WTC11 (cell line): ENCODE data around the gene IL1RAPL1. TPM values are rescaled to one million over a fixed set of nuclear protein-coding genes. Genes with fewer than 3 reads are reported as not detected.

Experiments
- ATAC-seq: fragments of 200-7000 bp; cut with Tn5 transposase; 2 replicates; pipeline ENCODE4 v1.10.0; 2021; ENCODE audit warnings: mild to moderate bottlenecking, moderate library complexity
- CTCF ChIA-PET: fragments of 300-600 bp; sonication (Branson Sonifier 250); formaldehyde crosslinking; loops from one replicate; lab custom pipeline; 2021; ENCODE audit warnings: antibody characterized with exemption; lab: Charles Lee
- POLR2A ChIA-PET: fragments of 350-600 bp; sonication (Branson Sonifier 250); formaldehyde crosslinking; loops from one replicate; lab custom pipeline; 2021; ENCODE audit warnings: antibody characterized with exemption; lab: Charles Lee
- DNase-seq: peaks from one replicate; pipeline ENCODE4 v3.0.0; 2021; ENCODE audit warnings: low spot score
- H3K27ac Mint-ChIP-seq: 2 replicates; pipeline ENCODE4 v1.8.0; 2021; ENCODE audit warnings: mixed read lengths
- H3K27me3 Mint-ChIP-seq: 2 replicates; pipeline ENCODE4 v1.8.0; 2021; ENCODE audit warnings: low read depth, mild to moderate bottlenecking, moderate library complexity, mixed read lengths
- H3K36me3 Mint-ChIP-seq: 2 replicates; pipeline ENCODE4 v1.8.0; 2021; ENCODE audit warnings: mixed read lengths
- H3K4me1 Mint-ChIP-seq: 2 replicates; pipeline ENCODE4 v1.8.0; 2022; ENCODE audit warnings: mixed read lengths
- H3K4me3 Mint-ChIP-seq: 2 replicates; pipeline ENCODE4 v1.8.0; 2021; ENCODE audit warnings: mild to moderate bottlenecking, moderate library complexity, mixed read lengths
- H3K9me3 Mint-ChIP-seq: 2 replicates; pipeline ENCODE4 v1.8.0; 2021; ENCODE audit warnings: mixed read lengths
- ATF1 ChIP-seq: sonication (generic); formaldehyde crosslinking; IDR thresholded peaks from 2 replicates; pipeline ENCODE4 v1.8.1; 2023; ENCODE audit warnings: mild to moderate bottlenecking, moderate library complexity, missing genetic modification reagents
- CDX4 ChIP-seq: fragments of 250-450 bp; sonication (Bioruptor Pico); IDR thresholded peaks from 2 replicates; pipeline ENCODE4 v1.9.0; 2021; ENCODE audit warnings: moderate library complexity, mild to moderate bottlenecking, inconsistent platforms, borderline replicate concordance
- CREB1 ChIP-seq: sonication (generic); formaldehyde crosslinking; IDR thresholded peaks from 2 replicates; pipeline ENCODE4 v1.8.0; 2023; ENCODE audit warnings: mild to moderate bottlenecking, missing genetic modification reagents
- CREM ChIP-seq: sonication (generic); formaldehyde crosslinking; IDR thresholded peaks from 2 replicates; pipeline ENCODE4 v1.8.1; 2022; ENCODE audit warnings: mild to moderate bottlenecking, missing genetic modification reagents, moderate library complexity
- ERG ChIP-seq: fragments of 250-450 bp; sonication (Bioruptor Pico); IDR thresholded peaks from 2 replicates; pipeline ENCODE4 v1.8.0; 2021; ENCODE audit warnings: mild to moderate bottlenecking
- ESRRA ChIP-seq: sonication (generic); formaldehyde crosslinking; IDR thresholded peaks from 2 replicates; pipeline ENCODE4 v1.8.1; 2022; ENCODE audit warnings: mild to moderate bottlenecking, missing genetic modification reagents, borderline replicate concordance
- FOXK1 ChIP-seq: sonication (generic); formaldehyde crosslinking; IDR thresholded peaks from 2 replicates; pipeline ENCODE4 v1.8.0; 2022; ENCODE audit warnings: mild to moderate bottlenecking, moderate library complexity, missing genetic modification reagents
- JUN ChIP-seq: sonication (generic); formaldehyde crosslinking; IDR thresholded peaks from 2 replicates; pipeline ENCODE4 v1.8.0; 2023; ENCODE audit warnings: mild to moderate bottlenecking, missing genetic modification reagents
- KAT7 ChIP-seq: sonication (generic); formaldehyde crosslinking; IDR thresholded peaks from 2 replicates; pipeline ENCODE4 v1.8.1; 2023; ENCODE audit warnings: missing genetic modification reagents, mild to moderate bottlenecking, borderline replicate concordance
- MXD4 ChIP-seq: fragments of 250-450 bp; sonication (Bioruptor Pico); IDR thresholded peaks from 2 replicates; pipeline ENCODE4 v1.8.0; 2021; ENCODE audit warnings: mild to moderate bottlenecking, moderate library complexity, borderline replicate concordance
- MYBL2 ChIP-seq: sonication (generic); formaldehyde crosslinking; IDR thresholded peaks from 2 replicates; pipeline ENCODE4 v1.8.1; 2023; ENCODE audit warnings: mild to moderate bottlenecking, moderate library complexity, missing genetic modification reagents
- NFE2L1 ChIP-seq: sonication (generic); formaldehyde crosslinking; IDR thresholded peaks from 2 replicates; pipeline ENCODE4 v1.8.1; 2023; ENCODE audit warnings: missing genetic modification reagents
- NFYB ChIP-seq: sonication (generic); formaldehyde crosslinking; conservative IDR thresholded peaks from 2 replicates; pipeline ENCODE4 v1.8.0; 2022; ENCODE audit warnings: low read depth, missing genetic modification reagents
- NR1H2 ChIP-seq: sonication (generic); formaldehyde crosslinking; IDR thresholded peaks from 2 replicates; pipeline ENCODE4 v1.9.0; 2021; ENCODE audit warnings: mild to moderate bottlenecking, moderate library complexity, missing genetic modification reagents
- OVOL2 ChIP-seq: fragments of 250-450 bp; sonication (Bioruptor Pico); IDR thresholded peaks from 2 replicates; pipeline ENCODE4 v1.9.0; 2021; ENCODE audit warnings: mild to moderate bottlenecking, borderline replicate concordance
- RELA ChIP-seq: sonication (generic); formaldehyde crosslinking; IDR thresholded peaks from 2 replicates; pipeline ENCODE4 v1.8.1; 2022; ENCODE audit warnings: missing genetic modification reagents, mild to moderate bottlenecking, borderline replicate concordance
- RORB ChIP-seq: fragments of 250-450 bp; sonication (Bioruptor Pico); IDR thresholded peaks from 2 replicates; pipeline ENCODE4 v1.9.0; 2021; ENCODE audit warnings: mild to moderate bottlenecking
- SMAD4 ChIP-seq: sonication (generic); formaldehyde crosslinking; IDR thresholded peaks from 2 replicates; pipeline ENCODE4 v1.8.0; 2022; ENCODE audit warnings: mild to moderate bottlenecking, missing genetic modification reagents
- TCF7 ChIP-seq: sonication (generic); formaldehyde crosslinking; IDR thresholded peaks from 2 replicates; pipeline ENCODE4 v1.8.0; 2022; ENCODE audit warnings: mild to moderate bottlenecking, low read depth, missing genetic modification reagents, moderate library complexity
- ZBTB21 ChIP-seq: sonication (generic); formaldehyde crosslinking; IDR thresholded peaks from 2 replicates; pipeline ENCODE4 v1.8.1; 2023; ENCODE audit warnings: mild to moderate bottlenecking, missing genetic modification reagents, borderline replicate concordance
- ZNF232 ChIP-seq: sonication (generic); formaldehyde crosslinking; IDR thresholded peaks from 2 replicates; pipeline ENCODE4 v1.8.0; 2022; ENCODE audit warnings: mild to moderate bottlenecking, missing genetic modification reagents
- ZNF263 ChIP-seq: sonication (generic); formaldehyde crosslinking; IDR thresholded peaks from 2 replicates; pipeline ENCODE4 v1.8.1; 2022; ENCODE audit warnings: low read depth, mild to moderate bottlenecking, moderate library complexity, missing genetic modification reagents
- ZNF317 ChIP-seq: sonication (generic); formaldehyde crosslinking; IDR thresholded peaks from 2 replicates; pipeline ENCODE4 v1.8.1; 2023; ENCODE audit warnings: low read depth, mild to moderate bottlenecking, moderate library complexity, missing genetic modification reagents, borderline replicate concordance
- ZNF423 ChIP-seq: fragments of 250-450 bp; sonication (Bioruptor Pico); IDR thresholded peaks from 2 replicates; pipeline ENCODE4 v2.1.2; 2022; ENCODE audit warnings: mild to moderate bottlenecking, moderate library complexity
- ZNF671 ChIP-seq: fragments of 250-450 bp; sonication (Bioruptor Pico); IDR thresholded peaks from 2 replicates; pipeline ENCODE4 v1.8.0; 2021; ENCODE audit warnings: mild to moderate bottlenecking
- total RNA-seq: library from RNA; stranded (reverse); gene quantifications from 3 replicates; pipeline ENCODE4 v1.2.3, GENCODE V29; 2021
- TF ChIP-seq, protein P1 (sequence below): sonication (generic); formaldehyde crosslinking; IDR thresholded peaks from 2 replicates; pipeline ENCODE4 v1.8.1; 2023; ENCODE audit warnings: mild to moderate bottlenecking, moderate library complexity, missing genetic modification reagents

The IL1RAPL1 gene
- total RNA-seq, 1 experiment from 2014 or later = 0.13 TPM

DNA sequence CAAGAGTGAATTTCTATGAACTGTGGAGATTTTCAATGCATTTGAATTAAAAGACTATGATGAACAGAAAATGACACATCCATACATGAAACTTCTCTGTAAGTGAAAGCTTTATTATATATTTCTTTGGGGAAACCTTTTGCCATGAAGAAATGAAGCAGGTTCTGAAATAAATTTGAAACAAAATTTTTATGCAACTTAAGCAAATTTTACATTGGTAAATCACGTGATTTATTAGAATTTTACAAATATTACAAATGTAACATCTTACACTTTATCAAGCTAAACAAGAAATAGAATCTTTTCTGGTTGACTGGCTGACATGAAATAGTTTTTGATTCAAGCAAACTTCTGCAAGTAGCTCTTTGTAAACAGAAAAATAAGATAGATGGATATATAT, 131.2 kb downstream of the IL1RAPL1 start:
- ChIA-PET POLR2A (no interaction called here), CTCF (no interaction called here)
- H3K4me1 Mint-ChIP-seq = no peaks in the 10 kb centered on the region
- no peaks in the 10 kb centered on the region for H3K27me3 Mint-ChIP-seq
- no peaks in the 10 kb centered on the region for H3K9me3 Mint-ChIP-seq
- no peaks in the 10 kb centered on the region for H3K36me3 Mint-ChIP-seq
- no peak overlapping the region for H3K27ac Mint-ChIP-seq
- TF ChIP-seq ESRRA (no peak), CREM (CRISPR knock-in tag) (no peak), CDX4 (CRISPR knock-in tag) (no peak), FOXK1 (no peak), RORB (CRISPR knock-in tag) (no peak), ATF1 (CRISPR knock-in tag) (no peak), RELA (no peak), CREB1 (no peak)
- no peak overlapping the region for H3K4me3 Mint-ChIP-seq
- DNase-seq (no peak), ATAC-seq (no peak)

DNA sequence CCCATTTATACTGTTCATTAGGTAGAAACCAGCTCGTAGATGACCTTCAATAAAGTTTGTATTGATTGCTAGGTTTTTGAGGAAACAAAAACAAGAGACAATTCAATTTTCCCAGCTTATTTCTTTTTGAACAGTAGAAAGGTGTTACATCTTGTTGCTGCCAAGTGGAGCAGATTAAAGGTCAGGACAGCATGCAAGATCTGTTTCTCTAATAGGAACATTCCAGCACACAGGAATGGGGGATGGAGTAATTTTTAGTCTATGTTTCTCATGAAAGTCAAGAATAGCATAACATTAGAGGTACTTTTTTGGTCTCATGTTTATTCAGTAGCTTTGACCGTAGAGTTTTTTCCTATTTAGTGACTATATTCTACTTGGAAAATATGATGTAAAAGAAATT, 132.4 kb downstream of the IL1RAPL1 start:
- CTCF ChIA-PET = no interaction called here
- Mint-ChIP-seq H3K4me1 (no peaks in the 10 kb centered on the region), H3K4me3 (no peak overlapping the region), H3K27me3 (no peaks in the 10 kb centered on the region), H3K9me3 (no peaks in the 10 kb centered on the region), H3K27ac (no peak overlapping the region), H3K36me3 (no peaks in the 10 kb centered on the region)
- no peak for TF ChIP-seq ATF1 (CRISPR knock-in tag)
- DNase-seq = no peak
- POLR2A ChIA-PET = no interaction called here
- no peak for ATAC-seq

DNA sequence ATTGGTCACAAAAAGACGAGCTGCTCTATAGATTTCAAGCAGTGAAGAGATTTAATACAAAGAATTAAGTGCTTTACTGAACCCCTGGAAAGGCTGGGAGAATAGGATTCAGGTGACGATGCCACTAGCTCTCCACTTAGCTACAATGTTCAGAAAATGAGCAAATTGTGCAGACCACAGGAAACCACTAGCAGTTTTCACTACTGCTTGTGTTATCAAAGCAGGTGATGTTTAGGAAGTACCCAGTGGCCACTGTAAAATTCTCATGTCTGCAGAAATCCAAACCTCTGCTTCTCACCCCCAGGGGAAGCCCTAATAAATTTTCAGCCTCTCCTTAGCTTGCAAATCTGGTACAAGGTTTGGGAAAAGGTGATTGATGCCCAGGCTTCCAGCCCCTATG, 165.1 kb downstream of the IL1RAPL1 start:
- TF ChIP-seq CREB1 (no peak), ZNF232 (CRISPR knock-in tag) (no peak), TCF7 (no peak), ZBTB21 (CRISPR knock-in tag) (no peak), OVOL2 (CRISPR knock-in tag) (no peak), RORB (CRISPR knock-in tag) (no peak), MYBL2 (no peak), ZNF263 (no peak), RELA (no peak), ZNF317 (no peak), SMAD4 (CRISPR knock-in tag) (no peak), NFYB (CRISPR knock-in tag) (no peak), MXD4 (no peak), JUN (CRISPR knock-in tag) (no peak), ZNF423 (CRISPR knock-in tag) (no peak), ATF1 (CRISPR knock-in tag) (no peak), ZNF671 (no peak)
- H3K4me1 Mint-ChIP-seq = no peaks in the 10 kb centered on the region
- H3K27me3 Mint-ChIP-seq = no peaks in the 10 kb centered on the region
- ChIA-PET POLR2A (no interaction called here), CTCF (no interaction called here)
- H3K9me3 Mint-ChIP-seq = no peaks in the 10 kb centered on the region
- no peaks in the 10 kb centered on the region for H3K36me3 Mint-ChIP-seq
- no peak overlapping the region for H3K27ac Mint-ChIP-seq
- ATAC-seq (no peak), DNase-seq (no peak)
- H3K4me3 Mint-ChIP-seq = no peak overlapping the region

DNA sequence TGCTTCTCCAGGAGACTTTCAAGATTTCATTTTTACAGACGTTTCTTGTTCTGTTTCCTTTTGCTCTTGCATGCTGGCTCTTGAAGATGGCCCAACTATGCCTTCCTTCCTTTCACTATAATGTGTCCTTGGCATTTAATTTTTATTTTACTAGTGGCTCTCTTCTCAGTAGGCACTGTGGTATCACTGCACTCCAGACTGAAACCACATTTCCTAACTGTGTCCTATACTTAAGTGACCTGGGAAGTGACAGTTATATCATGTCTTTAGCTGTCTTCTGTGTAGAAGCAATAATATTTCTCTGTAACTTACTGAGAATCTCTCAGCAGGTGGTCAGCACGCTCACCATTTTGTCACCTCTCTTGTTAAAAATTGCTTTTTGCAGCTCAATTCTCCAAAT, 168.9 kb downstream of the IL1RAPL1 start:
- ATAC-seq (no peak), DNase-seq (no peak)
- no peak for TF ChIP-seq KAT7
- TF ChIP-seq FOXK1 = no peak
- TF ChIP-seq, protein P1, sequence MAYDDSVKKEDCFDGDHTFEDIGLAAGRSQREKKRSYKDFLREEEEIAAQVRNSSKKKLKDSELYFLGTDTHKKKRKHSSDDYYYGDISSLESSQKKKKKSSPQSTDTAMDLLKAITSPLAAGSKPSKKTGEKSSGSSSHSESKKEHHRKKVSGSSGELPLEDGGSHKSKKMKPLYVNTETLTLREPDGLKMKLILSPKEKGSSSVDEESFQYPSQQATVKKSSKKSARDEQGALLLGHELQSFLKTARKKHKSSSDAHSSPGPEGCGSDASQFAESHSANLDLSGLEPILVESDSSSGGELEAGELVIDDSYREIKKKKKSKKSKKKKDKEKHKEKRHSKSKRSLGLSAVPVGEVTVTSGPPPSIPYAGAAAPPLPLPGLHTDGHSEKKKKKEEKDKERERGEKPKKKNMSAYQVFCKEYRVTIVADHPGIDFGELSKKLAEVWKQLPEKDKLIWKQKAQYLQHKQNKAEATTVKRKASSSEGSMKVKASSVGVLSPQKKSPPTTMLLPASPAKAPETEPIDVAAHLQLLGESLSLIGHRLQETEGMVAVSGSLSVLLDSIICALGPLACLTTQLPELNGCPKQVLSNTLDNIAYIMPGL (CRISPR knock-in tag) = no peak
- no peak for TF ChIP-seq NFE2L1 (CRISPR knock-in tag)
- no peak for TF ChIP-seq NR1H2 (CRISPR knock-in tag)
- no peak for TF ChIP-seq ERG
- Mint-ChIP-seq H3K27ac (no peak overlapping the region), H3K4me1 (no peaks in the 10 kb centered on the region), H3K27me3 (no peaks in the 10 kb centered on the region), H3K36me3 (no peaks in the 10 kb centered on the region), H3K9me3 (no peaks in the 10 kb centered on the region), H3K4me3 (no peak overlapping the region)
- ChIA-PET POLR2A (no interaction called here), CTCF (no interaction called here)
